ENCODE results near the gene SLC13A4. TPM values are rescaled to one million over a fixed set of nuclear protein-coding genes. Genes with fewer than 3 reads are reported as not detected.

Gene SLC13A4
- total and polyA plus RNA-seq, 2 of the 13 experiments (the other 11 are each of a cell fraction or from before 2014, with no cell fraction given) = 0.04 TPM; not detected in 1

DNA sequence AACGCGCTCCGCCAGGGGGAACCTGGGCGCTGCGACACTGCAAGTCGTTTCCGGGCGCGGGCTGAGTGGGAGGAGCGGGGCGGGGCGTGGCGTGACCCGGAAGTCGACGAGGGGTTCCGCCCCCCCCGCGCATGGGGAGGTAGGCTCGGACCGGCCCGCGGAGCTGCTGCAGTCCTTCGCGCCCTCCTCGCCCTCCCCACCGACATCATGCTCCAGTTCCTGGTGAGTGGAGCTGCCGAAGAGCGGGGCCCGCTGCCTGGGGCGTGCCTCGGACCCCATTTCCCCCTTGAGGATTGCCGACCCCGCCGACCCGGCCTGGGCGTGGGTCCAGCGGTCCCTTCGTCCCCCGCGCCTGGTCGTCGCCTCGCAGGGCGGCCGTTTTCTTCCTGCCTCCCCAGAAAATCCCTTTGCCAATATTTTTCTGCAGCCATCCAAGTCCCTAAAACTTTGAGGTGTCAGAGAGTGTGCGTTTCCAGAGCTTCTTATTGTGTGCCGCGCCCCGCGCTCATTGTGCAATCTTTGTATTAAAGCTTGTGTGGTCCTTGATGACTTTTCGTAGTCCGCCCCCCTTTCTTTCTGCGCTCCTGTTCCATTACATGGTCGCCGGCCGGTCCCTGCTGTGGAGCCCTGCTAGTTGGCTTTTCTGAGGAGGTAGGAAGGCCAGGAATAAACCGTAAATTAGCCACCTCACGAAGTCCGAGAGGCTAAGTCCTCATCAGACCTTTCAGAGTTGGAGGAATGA, 65.4 kb downstream of the SLC13A4 start, which contains the start of gene STMP1 (continued):
- TF ChIP-seq, protein P1, sequence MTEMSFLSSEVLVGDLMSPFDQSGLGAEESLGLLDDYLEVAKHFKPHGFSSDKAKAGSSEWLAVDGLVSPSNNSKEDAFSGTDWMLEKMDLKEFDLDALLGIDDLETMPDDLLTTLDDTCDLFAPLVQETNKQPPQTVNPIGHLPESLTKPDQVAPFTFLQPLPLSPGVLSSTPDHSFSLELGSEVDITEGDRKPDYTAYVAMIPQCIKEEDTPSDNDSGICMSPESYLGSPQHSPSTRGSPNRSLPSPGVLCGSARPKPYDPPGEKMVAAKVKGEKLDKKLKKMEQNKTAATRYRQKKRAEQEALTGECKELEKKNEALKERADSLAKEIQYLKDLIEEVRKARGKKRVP (CRISPR knock-in tag; IDR thresholded peaks at IDR 0.05) = 0 out of 4 replicates have a peak, but pooled peaks of 1 of the 2 experiments have one; percentile 9
- TF ChIP-seq ZBTB7B (CRISPR knock-in tag; IDR thresholded peaks at IDR 0.05) (peak; percentile 69; the same call in 1 of the 2 replicates), ZNF251 (CRISPR knock-in tag; IDR thresholded peaks at IDR 0.05) (0 out of 2 replicates have a peak, but pooled peaks have one; percentile 32), PCBP1 (IDR thresholded peaks at IDR 0.05; ENCODE audit: borderline replicate concordance, low read depth, low read length) (peak; percentile 61; the same call in 1 of the 2 replicates), ZNF792 (CRISPR knock-in tag; IDR thresholded peaks at IDR 0.05) (peak; percentile 79; the same call in 1 of the 2 replicates), ZNF605 (CRISPR knock-in tag; IDR thresholded peaks at IDR 0.05) (peak; percentile 71), MLLT10 (CRISPR knock-in tag; IDR thresholded peaks at IDR 0.05) (no peak), MTF2 (CRISPR knock-in tag; IDR thresholded peaks at IDR 0.05; ENCODE audit: borderline replicate concordance) (no peak; the same call in 1 of the 2 replicates), JUN (CRISPR knock-in tag; IDR thresholded peaks at IDR 0.05) (no peak), RELA (CRISPR knock-in tag; IDR thresholded peaks at IDR 0.05) (no peak; the same call in 1 of the 2 replicates), SATB2 (CRISPR knock-in tag; IDR thresholded peaks at IDR 0.05) (no peak; the same call in 1 of the 2 replicates), SMC3 (IDR thresholded peaks at IDR 0.05; ENCODE audit: low read length) (no peak), MYC (CRISPR knock-in tag; IDR thresholded peaks at IDR 0.05; ENCODE audit: borderline replicate concordance) (peak; percentile 91)
- TF ChIP-seq, protein P2, sequence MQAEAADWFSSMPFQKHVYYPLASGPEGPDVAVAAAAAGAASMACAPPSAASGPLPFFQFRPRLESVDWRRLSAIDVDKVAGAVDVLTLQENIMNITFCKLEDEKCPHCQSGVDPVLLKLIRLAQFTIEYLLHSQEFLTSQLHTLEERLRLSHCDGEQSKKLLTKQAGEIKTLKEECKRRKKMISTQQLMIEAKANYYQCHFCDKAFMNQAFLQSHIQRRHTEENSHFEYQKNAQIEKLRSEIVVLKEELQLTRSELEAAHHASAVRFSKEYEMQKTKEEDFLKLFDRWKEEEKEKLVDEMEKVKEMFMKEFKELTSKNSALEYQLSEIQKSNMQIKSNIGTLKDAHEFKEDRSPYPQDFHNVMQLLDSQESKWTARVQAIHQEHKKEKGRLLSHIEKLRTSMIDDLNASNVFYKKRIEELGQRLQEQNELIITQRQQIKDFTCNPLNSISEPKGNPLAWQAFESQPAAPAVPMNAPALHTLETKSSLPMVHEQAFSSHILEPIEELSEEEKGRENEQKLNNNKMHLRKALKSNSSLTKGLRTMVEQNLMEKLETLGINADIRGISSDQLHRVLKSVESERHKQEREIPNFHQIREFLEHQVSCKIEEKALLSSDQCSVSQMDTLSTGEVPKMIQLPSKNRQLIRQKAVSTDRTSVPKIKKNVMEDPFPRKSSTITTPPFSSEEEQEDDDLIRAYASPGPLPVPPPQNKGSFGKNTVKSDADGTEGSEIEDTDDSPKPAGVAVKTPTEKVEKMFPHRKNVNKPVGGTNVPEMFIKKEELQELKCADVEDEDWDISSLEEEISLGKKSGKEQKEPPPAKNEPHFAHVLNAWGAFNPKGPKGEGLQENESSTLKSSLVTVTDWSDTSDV (CRISPR knock-in tag; IDR thresholded peaks at IDR 0.05) = 0 out of 2 replicates have a peak, but pooled peaks have one; percentile 68
- TF ChIP-seq, protein P3, sequence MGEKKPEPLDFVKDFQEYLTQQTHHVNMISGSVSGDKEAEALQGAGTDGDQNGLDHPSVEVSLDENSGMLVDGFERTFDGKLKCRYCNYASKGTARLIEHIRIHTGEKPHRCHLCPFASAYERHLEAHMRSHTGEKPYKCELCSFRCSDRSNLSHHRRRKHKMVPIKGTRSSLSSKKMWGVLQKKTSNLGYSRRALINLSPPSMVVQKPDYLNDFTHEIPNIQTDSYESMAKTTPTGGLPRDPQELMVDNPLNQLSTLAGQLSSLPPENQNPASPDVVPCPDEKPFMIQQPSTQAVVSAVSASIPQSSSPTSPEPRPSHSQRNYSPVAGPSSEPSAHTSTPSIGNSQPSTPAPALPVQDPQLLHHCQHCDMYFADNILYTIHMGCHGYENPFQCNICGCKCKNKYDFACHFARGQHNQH (CRISPR knock-in tag; IDR thresholded peaks at IDR 0.05) = peak; percentile 80
- TF ChIP-seq, protein P4, sequence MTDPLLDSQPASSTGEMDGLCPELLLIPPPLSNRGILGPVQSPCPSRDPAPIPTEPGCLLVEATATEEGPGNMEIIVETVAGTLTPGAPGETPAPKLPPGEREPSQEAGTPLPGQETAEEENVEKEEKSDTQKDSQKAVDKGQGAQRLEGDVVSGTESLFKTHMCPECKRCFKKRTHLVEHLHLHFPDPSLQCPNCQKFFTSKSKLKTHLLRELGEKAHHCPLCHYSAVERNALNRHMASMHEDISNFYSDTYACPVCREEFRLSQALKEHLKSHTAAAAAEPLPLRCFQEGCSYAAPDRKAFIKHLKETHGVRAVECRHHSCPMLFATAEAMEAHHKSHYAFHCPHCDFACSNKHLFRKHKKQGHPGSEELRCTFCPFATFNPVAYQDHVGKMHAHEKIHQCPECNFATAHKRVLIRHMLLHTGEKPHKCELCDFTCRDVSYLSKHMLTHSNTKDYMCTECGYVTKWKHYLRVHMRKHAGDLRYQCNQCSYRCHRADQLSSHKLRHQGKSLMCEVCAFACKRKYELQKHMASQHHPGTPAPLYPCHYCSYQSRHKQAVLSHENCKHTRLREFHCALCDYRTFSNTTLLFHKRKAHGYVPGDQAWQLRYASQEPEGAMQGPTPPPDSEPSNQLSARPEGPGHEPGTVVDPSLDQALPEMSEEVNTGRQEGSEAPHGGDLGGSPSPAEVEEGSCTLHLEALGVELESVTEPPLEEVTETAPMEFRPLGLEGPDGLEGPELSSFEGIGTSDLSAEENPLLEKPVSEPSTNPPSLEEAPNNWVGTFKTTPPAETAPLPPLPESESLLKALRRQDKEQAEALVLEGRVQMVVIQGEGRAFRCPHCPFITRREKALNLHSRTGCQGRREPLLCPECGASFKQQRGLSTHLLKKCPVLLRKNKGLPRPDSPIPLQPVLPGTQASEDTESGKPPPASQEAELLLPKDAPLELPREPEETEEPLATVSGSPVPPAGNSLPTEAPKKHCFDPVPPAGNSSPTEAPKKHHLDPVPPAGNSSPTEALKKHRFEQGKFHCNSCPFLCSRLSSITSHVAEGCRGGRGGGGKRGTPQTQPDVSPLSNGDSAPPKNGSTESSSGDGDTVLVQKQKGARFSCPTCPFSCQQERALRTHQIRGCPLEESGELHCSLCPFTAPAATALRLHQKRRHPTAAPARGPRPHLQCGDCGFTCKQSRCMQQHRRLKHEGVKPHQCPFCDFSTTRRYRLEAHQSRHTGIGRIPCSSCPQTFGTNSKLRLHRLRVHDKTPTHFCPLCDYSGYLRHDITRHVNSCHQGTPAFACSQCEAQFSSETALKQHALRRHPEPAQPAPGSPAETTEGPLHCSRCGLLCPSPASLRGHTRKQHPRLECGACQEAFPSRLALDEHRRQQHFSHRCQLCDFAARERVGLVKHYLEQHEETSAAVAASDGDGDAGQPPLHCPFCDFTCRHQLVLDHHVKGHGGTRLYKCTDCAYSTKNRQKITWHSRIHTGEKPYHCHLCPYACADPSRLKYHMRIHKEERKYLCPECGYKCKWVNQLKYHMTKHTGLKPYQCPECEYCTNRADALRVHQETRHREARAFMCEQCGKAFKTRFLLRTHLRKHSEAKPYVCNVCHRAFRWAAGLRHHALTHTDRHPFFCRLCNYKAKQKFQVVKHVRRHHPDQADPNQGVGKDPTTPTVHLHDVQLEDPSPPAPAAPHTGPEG (CRISPR knock-in tag; IDR thresholded peaks at IDR 0.05) = peak; percentile 61; the same call in 1 of the 2 replicates
- TF ChIP-seq, protein P5, sequence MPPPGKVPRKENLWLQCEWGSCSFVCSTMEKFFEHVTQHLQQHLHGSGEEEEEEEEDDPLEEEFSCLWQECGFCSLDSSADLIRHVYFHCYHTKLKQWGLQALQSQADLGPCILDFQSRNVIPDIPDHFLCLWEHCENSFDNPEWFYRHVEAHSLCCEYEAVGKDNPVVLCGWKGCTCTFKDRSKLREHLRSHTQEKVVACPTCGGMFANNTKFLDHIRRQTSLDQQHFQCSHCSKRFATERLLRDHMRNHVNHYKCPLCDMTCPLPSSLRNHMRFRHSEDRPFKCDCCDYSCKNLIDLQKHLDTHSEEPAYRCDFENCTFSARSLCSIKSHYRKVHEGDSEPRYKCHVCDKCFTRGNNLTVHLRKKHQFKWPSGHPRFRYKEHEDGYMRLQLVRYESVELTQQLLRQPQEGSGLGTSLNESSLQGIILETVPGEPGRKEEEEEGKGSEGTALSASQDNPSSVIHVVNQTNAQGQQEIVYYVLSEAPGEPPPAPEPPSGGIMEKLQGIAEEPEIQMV (CRISPR knock-in tag; IDR thresholded peaks at IDR 0.05; ENCODE audit: low read depth) = peak; percentile 83; the same call in 1 of the 2 replicates

Data from HepG2 (cell line).